ENCODE measurements around the gene RIN3.

The RIN3 gene, protein sequence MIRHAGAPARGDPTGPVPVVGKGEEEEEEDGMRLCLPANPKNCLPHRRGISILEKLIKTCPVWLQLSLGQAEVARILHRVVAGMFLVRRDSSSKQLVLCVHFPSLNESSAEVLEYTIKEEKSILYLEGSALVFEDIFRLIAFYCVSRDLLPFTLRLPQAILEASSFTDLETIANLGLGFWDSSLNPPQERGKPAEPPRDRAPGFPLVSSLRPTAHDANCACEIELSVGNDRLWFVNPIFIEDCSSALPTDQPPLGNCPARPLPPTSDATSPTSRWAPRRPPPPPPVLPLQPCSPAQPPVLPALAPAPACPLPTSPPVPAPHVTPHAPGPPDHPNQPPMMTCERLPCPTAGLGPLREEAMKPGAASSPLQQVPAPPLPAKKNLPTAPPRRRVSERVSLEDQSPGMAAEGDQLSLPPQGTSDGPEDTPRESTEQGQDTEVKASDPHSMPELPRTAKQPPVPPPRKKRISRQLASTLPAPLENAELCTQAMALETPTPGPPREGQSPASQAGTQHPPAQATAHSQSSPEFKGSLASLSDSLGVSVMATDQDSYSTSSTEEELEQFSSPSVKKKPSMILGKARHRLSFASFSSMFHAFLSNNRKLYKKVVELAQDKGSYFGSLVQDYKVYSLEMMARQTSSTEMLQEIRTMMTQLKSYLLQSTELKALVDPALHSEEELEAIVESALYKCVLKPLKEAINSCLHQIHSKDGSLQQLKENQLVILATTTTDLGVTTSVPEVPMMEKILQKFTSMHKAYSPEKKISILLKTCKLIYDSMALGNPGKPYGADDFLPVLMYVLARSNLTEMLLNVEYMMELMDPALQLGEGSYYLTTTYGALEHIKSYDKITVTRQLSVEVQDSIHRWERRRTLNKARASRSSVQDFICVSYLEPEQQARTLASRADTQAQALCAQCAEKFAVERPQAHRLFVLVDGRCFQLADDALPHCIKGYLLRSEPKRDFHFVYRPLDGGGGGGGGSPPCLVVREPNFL

DNA sequence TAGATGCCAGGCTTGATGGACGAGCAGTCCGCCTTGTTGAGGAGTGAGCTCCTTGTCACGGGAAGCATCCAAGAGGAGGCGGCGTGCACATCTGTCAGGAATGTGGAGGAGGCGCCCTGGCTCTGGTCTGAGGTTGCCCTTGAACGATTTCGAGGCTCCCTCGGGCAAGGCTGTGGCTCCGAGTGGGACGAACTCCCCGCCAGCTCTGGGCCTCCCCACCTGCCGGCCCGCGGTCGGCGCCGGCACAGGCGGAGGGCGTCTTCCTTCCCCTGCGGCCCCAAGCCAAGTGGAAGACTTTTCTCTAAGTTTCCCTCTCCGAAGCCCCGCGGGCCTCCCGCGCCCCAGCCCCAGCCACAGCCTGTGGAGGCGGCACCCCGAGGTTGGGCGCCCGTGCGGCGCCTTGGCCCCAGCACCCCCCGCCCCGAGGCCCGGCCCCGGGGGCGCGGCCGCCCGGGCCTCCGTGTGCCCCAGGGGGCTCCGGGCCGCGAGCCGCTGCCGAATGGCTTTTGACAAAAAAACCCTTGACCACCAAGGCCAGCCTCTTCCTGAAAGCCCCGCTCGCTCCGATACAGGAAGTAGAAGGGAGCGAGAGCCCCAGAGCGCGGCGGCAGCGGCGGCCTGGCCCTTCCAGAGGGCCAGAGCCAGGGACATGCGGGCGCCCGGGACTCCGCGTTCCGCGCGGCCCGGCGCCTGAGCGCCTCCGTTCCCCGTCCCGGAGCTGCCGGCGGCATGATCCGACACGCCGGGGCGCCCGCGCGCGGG lies at the start of gene RIN3:
Gene RIN3, plus strand, starts transcription at position 578 of the 762 bp plus-strand sequence. Its CDS starts 152 bp downstream, at position 730.
- DNase-seq = peak; percentile 62

DNA sequence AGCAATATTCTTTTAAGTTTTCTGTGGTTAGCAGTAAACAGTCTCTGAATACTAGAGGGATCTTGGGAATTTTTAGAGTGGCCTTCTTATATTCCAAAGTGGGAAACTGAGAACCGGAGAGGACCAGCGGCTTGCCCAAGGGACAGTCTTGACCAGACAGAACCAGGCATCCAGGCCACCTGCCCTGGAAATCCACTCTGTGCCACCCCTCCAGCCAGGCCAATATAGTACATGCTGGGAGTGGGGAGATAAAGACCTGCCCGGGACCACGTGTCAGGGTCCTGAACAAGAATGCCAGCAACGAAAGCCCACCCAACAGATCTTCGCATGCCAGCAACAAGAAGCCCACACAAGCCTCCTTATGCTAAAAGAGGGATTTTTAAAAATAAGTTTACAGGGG lies 49.4 kb upstream of the RIN3 start:
- no peak for DNase-seq

- DNase-seq = no peak
Observed at GRCh38 chr14:92464716-92465115, 48.9 kb upstream of the RIN3 start.

DNA sequence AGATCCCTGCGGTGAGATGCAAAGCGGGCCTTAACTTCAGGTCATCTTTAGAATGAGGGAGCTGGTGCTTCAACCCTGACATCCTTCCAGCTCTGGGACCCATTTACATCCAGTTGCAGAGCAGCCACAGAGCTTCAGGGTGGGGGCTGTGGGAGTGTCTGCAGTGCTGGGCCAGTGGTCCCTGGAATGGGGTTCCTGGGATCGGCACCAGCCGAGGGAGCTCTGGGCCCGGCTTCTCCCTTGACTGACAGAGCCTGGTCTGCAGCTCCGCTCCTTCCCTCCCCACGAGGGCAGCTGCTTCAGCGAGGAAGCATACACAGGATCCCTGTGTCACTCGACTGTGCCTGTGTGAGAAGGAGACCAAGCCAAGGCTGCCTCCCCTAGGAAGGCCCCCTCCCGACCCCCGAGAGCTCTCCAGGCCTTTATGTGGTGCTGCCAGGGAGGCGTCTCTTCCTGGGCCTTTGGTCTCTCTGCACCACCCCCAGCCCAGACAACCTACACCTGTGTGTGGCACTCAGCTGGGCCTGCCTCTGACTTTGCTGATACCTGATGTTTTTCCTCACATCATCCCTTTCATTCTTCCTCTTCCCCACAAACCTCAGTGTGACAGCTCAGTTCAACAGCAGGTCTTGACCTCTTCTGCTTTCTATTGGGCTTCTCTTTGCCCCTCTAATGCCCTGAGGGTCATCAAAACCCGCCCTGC lies 48.1 kb upstream of the RIN3 start:
- DNase-seq = no peak

GRCh38 chr14:92466059-92466458 lies 47.5 kb upstream of the RIN3 start:
- no peak for DNase-seq

- DNase-seq = no peak
Observed at GRCh38 chr14:92469515-92469914, 44.1 kb upstream of the RIN3 start.

- DNase-seq = no peak
Observed at GRCh38 chr14:92470215-92470614, 43.4 kb upstream of the RIN3 start.

- DNase-seq = no peak
Observed at GRCh38 chr14:92470811-92471210, 42.8 kb upstream of the RIN3 start.

DNA sequence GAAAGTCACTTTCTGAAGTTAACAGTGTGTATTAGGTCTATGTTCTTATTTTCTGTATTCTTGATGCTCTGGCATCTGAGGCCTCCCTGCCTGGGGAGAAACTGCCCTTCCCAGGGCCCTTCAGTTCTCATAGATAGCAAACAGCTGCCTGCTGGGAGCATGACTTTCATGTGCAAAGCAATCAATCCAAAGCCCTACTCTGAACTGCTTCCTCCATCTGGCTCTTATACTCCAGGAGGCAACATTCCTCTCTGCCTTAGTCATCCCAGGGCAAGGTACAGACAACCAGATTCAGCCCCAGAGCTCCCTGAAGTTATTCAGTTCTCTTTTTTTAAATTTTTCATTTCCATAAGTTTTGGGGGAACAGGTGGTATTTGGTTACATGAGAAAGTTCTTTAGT lies 41.7 kb upstream of the RIN3 start:
- peak; percentile 37 for DNase-seq

- DNase-seq = no peak
Observed at GRCh38 chr14:92472860-92473259, 40.7 kb upstream of the RIN3 start.

DNA sequence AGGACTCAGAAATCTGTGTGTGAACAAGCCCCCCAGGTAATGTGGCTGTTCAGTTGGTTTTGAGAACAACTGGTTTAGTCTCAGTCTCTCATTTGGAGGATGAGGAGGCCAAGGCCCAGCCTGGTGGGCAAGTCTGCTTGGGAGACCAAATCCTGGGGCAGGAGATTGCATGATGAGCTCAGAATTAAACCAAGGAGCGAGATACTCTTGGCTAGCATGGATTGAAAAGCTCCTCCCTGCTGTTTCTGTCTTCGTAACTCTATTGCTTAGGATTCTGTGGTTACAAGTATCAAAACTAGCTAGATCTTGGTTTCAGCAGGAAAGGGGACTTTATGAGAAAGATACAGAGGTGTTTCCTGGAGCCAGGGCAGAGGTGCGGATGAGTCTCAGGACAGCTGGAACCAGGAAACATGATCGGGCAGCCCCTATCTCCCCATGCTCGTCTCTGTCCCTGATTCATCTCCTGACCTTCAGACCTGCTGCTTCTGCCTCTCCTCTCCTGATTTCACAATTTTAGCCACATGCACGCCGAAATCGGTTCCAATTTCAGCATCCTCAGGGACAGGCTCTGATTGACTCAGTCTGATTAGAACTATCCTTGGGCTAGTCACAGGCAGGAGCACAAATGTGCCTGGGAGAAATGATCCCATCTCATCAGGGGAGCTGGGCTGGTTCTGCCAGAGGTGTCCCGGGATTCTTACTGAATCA lies 40.2 kb upstream of the RIN3 start:
- DNase-seq = peak; percentile 58

DNA sequence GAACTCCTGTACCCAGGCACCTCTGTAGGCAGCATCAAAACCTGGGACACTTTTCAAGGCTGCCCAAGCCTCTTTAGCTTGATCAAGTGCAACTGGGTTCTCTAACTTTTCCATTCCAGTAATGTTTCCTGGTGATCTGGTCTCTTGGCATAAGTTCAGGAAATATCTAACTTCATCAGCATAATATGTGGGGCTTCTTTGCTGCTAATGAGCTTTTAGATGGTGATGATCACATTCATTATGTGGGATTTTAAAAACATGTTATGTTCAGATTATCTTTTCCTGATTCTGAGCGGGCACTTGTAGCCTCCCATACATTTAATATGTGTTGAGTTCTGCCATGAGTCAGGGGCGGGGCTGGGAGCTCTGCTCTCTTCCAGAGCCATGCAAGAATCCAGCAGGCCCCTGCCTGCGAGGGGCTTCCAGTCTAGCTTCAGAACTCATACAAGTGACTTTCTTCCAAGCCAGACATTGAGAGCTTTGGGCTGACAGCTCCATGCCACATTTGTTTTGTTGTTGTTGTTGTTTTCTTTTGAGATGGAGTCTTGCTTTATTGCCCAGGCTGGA lies 39.5 kb upstream of the RIN3 start:
- no peak for DNase-seq

- DNase-seq = no peak
Observed at GRCh38 chr14:92475037-92475436, 38.5 kb upstream of the RIN3 start.

DNA sequence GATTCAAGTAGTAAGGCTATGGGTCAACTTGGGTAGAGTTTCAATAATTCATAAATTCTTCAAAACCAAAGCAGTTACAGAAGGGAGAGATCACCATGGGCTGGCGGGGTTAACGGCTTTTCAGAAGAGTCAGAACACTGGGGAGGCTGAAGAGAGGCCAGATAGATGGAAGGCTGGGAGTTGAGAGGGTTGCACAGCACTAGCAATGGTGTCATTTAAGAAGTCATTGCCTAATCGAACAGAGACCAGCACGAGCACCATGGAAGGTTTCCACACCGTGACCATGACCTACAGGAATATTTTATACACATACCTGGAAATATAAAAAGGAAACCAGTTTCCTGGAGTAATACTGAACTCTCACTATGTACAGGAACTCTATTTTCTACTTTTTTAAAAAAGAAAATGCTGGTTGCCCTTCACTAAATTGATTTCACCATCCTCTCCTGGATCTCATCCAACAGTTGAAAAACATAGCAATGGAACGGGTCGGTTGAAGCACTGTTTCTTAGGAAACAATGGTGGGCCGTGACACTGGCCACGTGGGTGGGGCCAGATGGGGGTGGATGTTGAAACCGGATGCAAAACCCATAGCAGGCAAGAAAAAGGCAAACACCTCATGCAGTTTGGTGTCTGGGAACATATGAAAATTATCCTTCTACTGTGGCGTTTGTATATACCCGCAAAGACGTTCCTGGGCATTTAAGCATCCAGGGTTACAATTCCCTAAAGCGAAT lies 38.0 kb upstream of the RIN3 start:
- no peak for DNase-seq

- no peak for DNase-seq
Observed at GRCh38 chr14:92480856-92481255, 32.7 kb upstream of the RIN3 start.

DNA sequence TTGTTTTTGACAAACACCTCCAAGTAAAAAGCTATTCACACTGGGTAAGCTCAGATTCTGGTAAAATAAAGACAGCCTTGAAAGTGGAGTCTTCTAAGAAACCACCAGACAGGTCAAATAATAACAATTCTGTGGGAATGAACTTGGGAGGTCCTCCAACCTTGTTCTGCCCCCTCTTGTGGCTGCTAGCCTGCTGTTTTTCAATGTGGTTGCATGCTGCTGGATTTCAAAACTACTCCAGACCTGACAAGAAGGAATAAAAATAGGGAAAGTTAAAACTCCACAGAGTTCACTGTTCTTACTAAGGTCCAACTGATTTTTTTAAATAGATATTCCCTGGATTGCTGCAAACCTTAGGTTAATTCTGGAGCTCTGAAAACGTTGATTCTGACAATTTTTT lies 32.2 kb upstream of the RIN3 start:
- no peak for DNase-seq

- DNase-seq = no peak
Observed at GRCh38 chr14:92481811-92482555, 31.6 kb upstream of the RIN3 start.

GRCh38 chr14:92482621-92483319 lies 30.8 kb upstream of the RIN3 start:
- no peak for DNase-seq

Data from T1000 (cell line).